ENCODE results near the gene KIAA1549.

Gene KIAA1549

GRCh38 chr7:138895679-138896078 lies 85.5 kb downstream of the KIAA1549 start:
- no peak for DNase-seq (ENCODE audit: low read depth)
- no peak overlapping the region for H3K4me3 ChIP-seq (ENCODE audit: control insufficient read depth, low read depth, low read length)
- no peak for TF ChIP-seq CTCF (conservative IDR thresholded peaks at IDR 0.05; ENCODE audit: control insufficient read depth, insufficient read depth, low read depth, low read length)

GRCh38 chr7:138893258-138893657 lies 87.9 kb downstream of the KIAA1549 start:
- DNase-seq (ENCODE audit: low read depth) = no peak
- TF ChIP-seq CTCF (conservative IDR thresholded peaks at IDR 0.05; ENCODE audit: control insufficient read depth, insufficient read depth, low read depth, low read length) = no peak
- no peak overlapping the region for H3K4me3 ChIP-seq (ENCODE audit: control insufficient read depth, low read depth, low read length)

GRCh38 chr7:138892812-138893211 lies 88.4 kb downstream of the KIAA1549 start:
- DNase-seq (ENCODE audit: low read depth) = no peak
- TF ChIP-seq CTCF (conservative IDR thresholded peaks at IDR 0.05; ENCODE audit: control insufficient read depth, insufficient read depth, low read depth, low read length) = no peak

GRCh38 chr7:138892006-138892630 lies 89.1 kb downstream of the KIAA1549 start:
- TF ChIP-seq CTCF (conservative IDR thresholded peaks at IDR 0.05; ENCODE audit: control insufficient read depth, insufficient read depth, low read depth, low read length) = no peak
- no peak overlapping the region for H3K4me3 ChIP-seq (ENCODE audit: control insufficient read depth, low read depth, low read length)
- DNase-seq (ENCODE audit: low read depth) = no peak

More at GRCh38 chr7:138892812-138893211, 88.4 kb downstream of the KIAA1549 start:
- H3K4me3 ChIP-seq (ENCODE audit: control insufficient read depth, low read depth, low read length) = no peak overlapping the region

GRCh38 chr7:138891446-138891810 lies 89.8 kb downstream of the KIAA1549 start:
- no peak for TF ChIP-seq CTCF (conservative IDR thresholded peaks at IDR 0.05; ENCODE audit: control insufficient read depth, insufficient read depth, low read depth, low read length)

GRCh38 chr7:138890499-138891445 lies 90.4 kb downstream of the KIAA1549 start:
- DNase-seq (ENCODE audit: low read depth) = peak; percentile 69
- no peak overlapping the region for H3K4me3 ChIP-seq (ENCODE audit: control insufficient read depth, low read depth, low read length)
- no peak for TF ChIP-seq CTCF (conservative IDR thresholded peaks at IDR 0.05; ENCODE audit: control insufficient read depth, insufficient read depth, low read depth, low read length)

More at GRCh38 chr7:138891446-138891810, 89.8 kb downstream of the KIAA1549 start:
- no peak overlapping the region for H3K4me3 ChIP-seq (ENCODE audit: control insufficient read depth, low read depth, low read length)
- peak; percentile 70 for DNase-seq (ENCODE audit: low read depth)

Data from fibroblast of mammary gland (primary cell).